Measurements from ENCODE around the gene GRM7.

- TF ChIP-seq, protein P1, sequence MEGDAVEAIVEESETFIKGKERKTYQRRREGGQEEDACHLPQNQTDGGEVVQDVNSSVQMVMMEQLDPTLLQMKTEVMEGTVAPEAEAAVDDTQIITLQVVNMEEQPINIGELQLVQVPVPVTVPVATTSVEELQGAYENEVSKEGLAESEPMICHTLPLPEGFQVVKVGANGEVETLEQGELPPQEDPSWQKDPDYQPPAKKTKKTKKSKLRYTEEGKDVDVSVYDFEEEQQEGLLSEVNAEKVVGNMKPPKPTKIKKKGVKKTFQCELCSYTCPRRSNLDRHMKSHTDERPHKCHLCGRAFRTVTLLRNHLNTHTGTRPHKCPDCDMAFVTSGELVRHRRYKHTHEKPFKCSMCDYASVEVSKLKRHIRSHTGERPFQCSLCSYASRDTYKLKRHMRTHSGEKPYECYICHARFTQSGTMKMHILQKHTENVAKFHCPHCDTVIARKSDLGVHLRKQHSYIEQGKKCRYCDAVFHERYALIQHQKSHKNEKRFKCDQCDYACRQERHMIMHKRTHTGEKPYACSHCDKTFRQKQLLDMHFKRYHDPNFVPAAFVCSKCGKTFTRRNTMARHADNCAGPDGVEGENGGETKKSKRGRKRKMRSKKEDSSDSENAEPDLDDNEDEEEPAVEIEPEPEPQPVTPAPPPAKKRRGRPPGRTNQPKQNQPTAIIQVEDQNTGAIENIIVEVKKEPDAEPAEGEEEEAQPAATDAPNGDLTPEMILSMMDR (IDR thresholded peaks at IDR 0.05) = no peak
- no peak for TF ChIP-seq POLR2A (IDR thresholded peaks at IDR 0.05)
These were observed 808.7 kb downstream of the GRM7 start for GRCh38 chr3:7669641-7670040.

Measured in body of pancreas (tissue), 4 donors.